ENCODE results near the gene NRL.

NRL gene

GRCh38 chr14:24114532-24115421 is at the start of gene NRL, which contains the start of gene DCAF11:
Gene NRL, minus strand, starts transcription at chr14:24114949. Its CDS starts 32,101 bp downstream, at chr14:24082848.
Gene DCAF11, plus strand, starts transcription at chr14:24114777. Its CDS starts 818 bp downstream, at chr14:24115595.
- peak; percentile 96 to 98 for DNase-seq (ENCODE audit: low read depth in 2 of 2)

GRCh38 chr14:24162093-24162492 is 47.3 kb upstream of the NRL start:
- DNase-seq (ENCODE audit: low read depth in 2 of 2): no peak

GRCh38 chr14:24160850-24161804 is 46.4 kb upstream of the NRL start, which contains the start of gene IRF9:
Gene IRF9, plus strand, starts transcription at chr14:24161265. Its CDS starts 880 bp downstream, at chr14:24162145.
- peak; percentile 95 to 97 for DNase-seq (ENCODE audit: low read depth in 2 of 2)

GRCh38 chr14:24160499-24160849 is 45.7 kb upstream of the NRL start:
- DNase-seq (ENCODE audit: low read depth in 2 of 2): no peak

- no peak for DNase-seq (ENCODE audit: low read depth in 2 of 2)
Measured at GRCh38 chr14:24159777-24160498, 45.2 kb upstream of the NRL start.

- DNase-seq (ENCODE audit: low read depth in 2 of 2): no peak
Measured at GRCh38 chr14:24157331-24157730, 42.6 kb upstream of the NRL start.

- DNase-seq (ENCODE audit: low read depth in 2 of 2): no peak
Measured at GRCh38 chr14:24156840-24157239, 42.1 kb upstream of the NRL start.

GRCh38 chr14:24155100-24155499 is 40.4 kb upstream of the NRL start:
- DNase-seq (ENCODE audit: low read depth in 2 of 2): no peak

- no peak for DNase-seq (ENCODE audit: low read depth in 2 of 2)
Measured at GRCh38 chr14:24151404-24152080, 36.8 kb upstream of the NRL start.

- no peak for DNase-seq (ENCODE audit: low read depth in 2 of 2)
Measured at GRCh38 chr14:24150993-24151392, 36.2 kb upstream of the NRL start.

GRCh38 chr14:24150567-24150966 is 35.8 kb upstream of the NRL start:
- DNase-seq (ENCODE audit: low read depth in 2 of 2): no peak

GRCh38 chr14:24150061-24150460 is 35.3 kb upstream of the NRL start:
- no peak for DNase-seq (ENCODE audit: low read depth in 2 of 2)

GRCh38 chr14:24149302-24149969 is 34.7 kb upstream of the NRL start:
- DNase-seq (ENCODE audit: low read depth in 2 of 2): no peak

- no peak for DNase-seq (ENCODE audit: low read depth in 2 of 2)
Measured at GRCh38 chr14:24147761-24148428, 33.1 kb upstream of the NRL start.

GRCh38 chr14:24146978-24147760 is 32.4 kb upstream of the NRL start, which contains the start of gene RNF31:
Gene RNF31, plus strand, starts transcription at chr14:24147498. Its CDS starts 201 bp downstream, at chr14:24147699.
- DNase-seq (ENCODE audit: low read depth in 2 of 2): peak; percentile 96 to 98

GRCh38 chr14:24146453-24146977 is 31.8 kb upstream of the NRL start, which contains the start of gene PSME2:
Gene PSME2, minus strand, starts transcription at chr14:24146610. Its CDS starts 29 bp downstream, at chr14:24146581.
- DNase-seq (ENCODE audit: low read depth in 2 of 2): peak; percentile 89 to 92

GRCh38 chr14:24145690-24146452 is 31.1 kb upstream of the NRL start:
- DNase-seq (ENCODE audit: low read depth in 2 of 2): no peak

GRCh38 chr14:24145219-24145618 is 30.5 kb upstream of the NRL start:
- DNase-seq (ENCODE audit: low read depth in 2 of 2): no peak

All from stimulated activated CD4-positive, alpha-beta T cell treated with anti-CD3 and anti-CD28 coated beads, Interleukin-15, amount 100 ng/mL, for 48 hours (primary cell).